Activated CD8-positive, alpha-beta memory T cell treated with anti-CD3 and anti-CD28 coated beads for 4 hours (primary cell): ENCODE results near the gene TMEM131.
"Not testable (repeated sequence)": the region's sequence is repeated elsewhere in the genome, so short reads cannot be mapped to it uniquely, and the experiment has no call there.

Experiments
- DNase-seq, 2 donors: peaks; one replicate each; pipeline ENCODE4 v3.0.0-alpha.2; 2020; ENCODE audit warnings: low read depth in 2 of 2

Gene TMEM131

GRCh38 chr2:97953853-97954252 lies 41.9 kb downstream of the TMEM131 start:
- no peak for DNase-seq

- DNase-seq, result no peak
Measured at GRCh38 chr2:97952357-97952756, 43.4 kb downstream of the TMEM131 start.

GRCh38 chr2:97951155-97951680 lies 44.5 kb downstream of the TMEM131 start:
- no peak for DNase-seq

- DNase-seq, result no peak
Measured at GRCh38 chr2:97950329-97951154, 45.2 kb downstream of the TMEM131 start.

- DNase-seq, result no peak
Measured at GRCh38 chr2:97948926-97949325, 46.8 kb downstream of the TMEM131 start.

- DNase-seq, result no peak
Measured at GRCh38 chr2:97945791-97946190, 50.0 kb downstream of the TMEM131 start.

- DNase-seq, result no peak
Measured at GRCh38 chr2:97936881-97937280, 58.9 kb downstream of the TMEM131 start.

GRCh38 chr2:97936199-97936598 lies 59.5 kb downstream of the TMEM131 start:
- DNase-seq, result no peak

GRCh38 chr2:97935719-97936161 lies 60.0 kb downstream of the TMEM131 start:
- no peak for DNase-seq

- no peak for DNase-seq
Measured at GRCh38 chr2:97932975-97933662, 62.6 kb downstream of the TMEM131 start.

GRCh38 chr2:97931858-97932225 lies 63.9 kb downstream of the TMEM131 start:
- no peak for DNase-seq

- DNase-seq, result no peak
Measured at GRCh38 chr2:97931118-97931857, 64.5 kb downstream of the TMEM131 start.

GRCh38 chr2:97928591-97928990 lies 67.2 kb downstream of the TMEM131 start:
- no peak for DNase-seq

GRCh38 chr2:97926946-97927345 lies 68.8 kb downstream of the TMEM131 start:
- no peak for DNase-seq

GRCh38 chr2:97924194-97924593 lies 71.6 kb downstream of the TMEM131 start:
- no peak for DNase-seq

GRCh38 chr2:97919858-97920257 lies 75.9 kb downstream of the TMEM131 start:
- no peak for DNase-seq

- DNase-seq, result no peak
Measured at GRCh38 chr2:97918818-97919217, 76.9 kb downstream of the TMEM131 start.

- DNase-seq, result not testable (repeated sequence)
Measured at GRCh38 chr2:97917668-97918067, 78.1 kb downstream of the TMEM131 start.

- DNase-seq, result no peak
Measured at GRCh38 chr2:97914691-97915213, 81.0 kb downstream of the TMEM131 start.

GRCh38 chr2:97913846-97914245 lies 81.9 kb downstream of the TMEM131 start:
- DNase-seq, result no peak

GRCh38 chr2:97911922-97912575 lies 83.7 kb downstream of the TMEM131 start:
- no peak for DNase-seq
